HAP-1 (cell line): Measurements from ENCODE around the gene GALNT5.
"Not testable (repeated sequence)": the region's sequence is repeated elsewhere in the genome, so short reads cannot be mapped to it uniquely, and the experiment has no call there.

Experiments
- DNase-seq, 2 experiments: peaks; one replicate each; pipeline ENCODE4 v3.0.0-alpha.2; 2016 to 2020; ENCODE audit warnings: low spot score in 2 of 2
- H3K27me3 ChIP-seq: fragments of 250-450 bp; sonication (Bioruptor Pico); 2 replicates; pipeline ENCODE4 v1.5.1; 2020; ENCODE audit warnings: low read depth, mild to moderate bottlenecking, moderate library complexity
- H3K36me3 ChIP-seq: fragments of 250-450 bp; sonication (Bioruptor Pico); replicated peaks from 2 replicates; pipeline ENCODE4 v1.5.1; 2020; ENCODE audit warnings: mild to moderate bottlenecking
- H3K4me1 ChIP-seq: fragments of 250-450 bp; sonication (Bioruptor Pico); 2 replicates; pipeline ENCODE4 v1.5.1; 2020; ENCODE audit warnings: mild to moderate bottlenecking
- H3K4me3 ChIP-seq: fragments of 250-450 bp; sonication (Bioruptor Pico); 2 replicates; pipeline ENCODE4 v1.5.1; 2020; ENCODE audit warnings: mild to moderate bottlenecking, moderate library complexity
- H3K9me3 ChIP-seq: fragments of 250-450 bp; sonication (Bioruptor Pico); 2 replicates; pipeline ENCODE4 v1.5.1; 2020; ENCODE audit warnings: mild to moderate bottlenecking, moderate library complexity
- in situ Hi-C: fragments of 300-500 bp; cut with MboI; formaldehyde crosslinking; loops from 3 replicates; pipeline ENCODE4 v1.14.3; 2020; ENCODE audit warnings: low sequenced_read_pairs, inconsistent platforms, mixed read lengths

GALNT5 gene

GRCh38 chr2:157259386-157259785 lies 1.9 kb downstream of the GALNT5 start:
- in situ Hi-C loops = no loop called here
- no peaks in the 10 kb centered on the region for H3K36me3 ChIP-seq
- no peaks in the 10 kb centered on the region for H3K27me3 ChIP-seq
- no peak for DNase-seq
- no peaks in the 10 kb centered on the region; the same call in 1 of the 2 replicates for H3K9me3 ChIP-seq
- peaks cover 24% of the 10 kb centered on the region for H3K4me1 ChIP-seq
- no peak overlapping the region for H3K4me3 ChIP-seq

GRCh38 chr2:157259960-157260359 lies 2.5 kb downstream of the GALNT5 start:
- Histone ChIP-seq H3K36me3 (no peaks in the 10 kb centered on the region), H3K4me3 (no peak overlapping the region), H3K4me1 (peaks cover 29% of the 10 kb centered on the region), H3K9me3 (no peaks in the 10 kb centered on the region; the same call in 1 of the 2 replicates), H3K27me3 (no peaks in the 10 kb centered on the region)
- DNase-seq = no peak
- in situ Hi-C loops = no loop called here

- no peaks in the 10 kb centered on the region for H3K27me3 ChIP-seq
- no peaks in the 10 kb centered on the region for H3K36me3 ChIP-seq
- in situ Hi-C loops = no loop called here
- no peaks in the 10 kb centered on the region; the same call in 1 of the 2 replicates for H3K9me3 ChIP-seq
- no peak for DNase-seq
- H3K4me3 ChIP-seq = no peak overlapping the region
- peaks cover 34% of the 10 kb centered on the region for H3K4me1 ChIP-seq
Observed at GRCh38 chr2:157260533-157261198, 3.2 kb downstream of the GALNT5 start.

- in situ Hi-C loops = no loop called here
- Histone ChIP-seq H3K27me3 (no peaks in the 10 kb centered on the region), H3K9me3 (no peaks in the 10 kb centered on the region; the same call in 1 of the 2 replicates), H3K36me3 (no peaks in the 10 kb centered on the region), H3K4me1 (peaks cover 37% of the 10 kb centered on the region), H3K4me3 (no peak overlapping the region)
- peak in 1 of 2 experiments; percentile 39 for DNase-seq
Observed at GRCh38 chr2:157261199-157261782, 3.8 kb downstream of the GALNT5 start.

GRCh38 chr2:157262248-157262647 lies 4.7 kb downstream of the GALNT5 start:
- H3K36me3 ChIP-seq = no peaks in the 10 kb centered on the region
- no peak overlapping the region for H3K4me3 ChIP-seq
- no peaks in the 10 kb centered on the region for H3K27me3 ChIP-seq
- no peak for DNase-seq
- in situ Hi-C loops = no loop called here
- peaks cover 33% of the 10 kb centered on the region for H3K4me1 ChIP-seq
- no peaks in the 10 kb centered on the region; the same call in 1 of the 2 replicates for H3K9me3 ChIP-seq

GRCh38 chr2:157264099-157264498 lies 6.6 kb downstream of the GALNT5 start:
- in situ Hi-C loops = no loop called here
- peaks cover 31% of the 10 kb centered on the region for H3K4me1 ChIP-seq
- DNase-seq = peak in 1 of 2 experiments; percentile 31

GRCh38 chr2:157265825-157266224 lies 8.3 kb downstream of the GALNT5 start:
- Histone ChIP-seq H3K27me3 (no peaks in the 10 kb centered on the region), H3K36me3 (no peaks in the 10 kb centered on the region), H3K4me3 (no peak overlapping the region), H3K4me1 (peaks cover 29% of the 10 kb centered on the region), H3K9me3 (no peaks in the 10 kb centered on the region; the same call in 1 of the 2 replicates)
- in situ Hi-C loops = no loop called here
- DNase-seq = no peak

More at GRCh38 chr2:157264099-157264498, 6.6 kb downstream of the GALNT5 start:
- Histone ChIP-seq H3K36me3 (no peaks in the 10 kb centered on the region), H3K27me3 (no peaks in the 10 kb centered on the region), H3K9me3 (no peaks in the 10 kb centered on the region; the same call in 1 of the 2 replicates), H3K4me3 (no peak overlapping the region)

- Histone ChIP-seq H3K36me3 (no peaks in the 10 kb centered on the region), H3K4me3 (no peak overlapping the region), H3K27me3 (no peaks in the 10 kb centered on the region), H3K9me3 (no peaks in the 10 kb centered on the region; the same call in 1 of the 2 replicates), H3K4me1 (peaks cover 26% of the 10 kb centered on the region)
- DNase-seq = no peak
- in situ Hi-C loops = no loop called here
Observed at GRCh38 chr2:157267476-157267875, 10.0 kb downstream of the GALNT5 start.

- Histone ChIP-seq H3K27me3 (no peaks in the 10 kb centered on the region), H3K4me3 (no peak overlapping the region), H3K4me1 (peaks cover 17% of the 10 kb centered on the region), H3K9me3 (no peaks in the 10 kb centered on the region), H3K36me3 (no peaks in the 10 kb centered on the region)
- in situ Hi-C loops = no loop called here
- no peak for DNase-seq
Observed at GRCh38 chr2:157269060-157269459, 11.6 kb downstream of the GALNT5 start.

GRCh38 chr2:157269922-157270321 lies 12.4 kb downstream of the GALNT5 start:
- Histone ChIP-seq H3K27me3 (no peaks in the 10 kb centered on the region), H3K4me1 (peaks cover 8% of the 10 kb centered on the region), H3K36me3 (no peaks in the 10 kb centered on the region), H3K9me3 (no peaks in the 10 kb centered on the region), H3K4me3 (no peak overlapping the region)
- no peak for DNase-seq
- in situ Hi-C loops = no loop called here

GRCh38 chr2:157271590-157272203 lies 14.2 kb downstream of the GALNT5 start:
- Histone ChIP-seq H3K4me1 (no peaks in the 10 kb centered on the region), H3K27me3 (no peaks in the 10 kb centered on the region)
- in situ Hi-C loops = no loop called here

GRCh38 chr2:157279311-157279710 lies 21.8 kb downstream of the GALNT5 start:
- H3K36me3 ChIP-seq, DNase-seq, H3K9me3 ChIP-seq, H3K4me1 ChIP-seq, in situ Hi-C loops, H3K27me3 ChIP-seq, H3K4me3 ChIP-seq: not testable (repeated sequence)

More at GRCh38 chr2:157271590-157272203, 14.2 kb downstream of the GALNT5 start:
- no peak overlapping the region for H3K4me3 ChIP-seq
- no peak for DNase-seq
- no peaks in the 10 kb centered on the region for H3K36me3 ChIP-seq
- H3K9me3 ChIP-seq = no peaks in the 10 kb centered on the region

GRCh38 chr2:157281316-157281715 lies 23.8 kb downstream of the GALNT5 start:
- Histone ChIP-seq H3K9me3 (peaks cover 3% of the 10 kb centered on the region), H3K27me3 (no peaks in the 10 kb centered on the region), H3K4me3 (no peak overlapping the region), H3K4me1 (no peaks in the 10 kb centered on the region), H3K36me3 (no peaks in the 10 kb centered on the region)
- in situ Hi-C loops = no loop called here
- no peak for DNase-seq

GRCh38 chr2:157283468-157283867 lies 26.0 kb downstream of the GALNT5 start:
- no peaks in the 10 kb centered on the region for H3K4me1 ChIP-seq
- no peak for DNase-seq
- H3K27me3 ChIP-seq = no peaks in the 10 kb centered on the region
- H3K36me3 ChIP-seq = no peaks in the 10 kb centered on the region
- H3K9me3 ChIP-seq = peaks cover 3% of the 10 kb centered on the region
- in situ Hi-C loops = no loop called here
- H3K4me3 ChIP-seq = no peak overlapping the region
